GM18526 (cell line): ENCODE measurements around the gene SNRPD1.

ENCODE experiments used
- POLR2A ChIP-seq: IDR thresholded peaks from 3 replicates; pipeline ENCODE4 v1.6.1; 2011; ENCODE audit not compliant: insufficient read length; ENCODE audit errors: extremely low read depth

SNRPD1 gene

DNA sequence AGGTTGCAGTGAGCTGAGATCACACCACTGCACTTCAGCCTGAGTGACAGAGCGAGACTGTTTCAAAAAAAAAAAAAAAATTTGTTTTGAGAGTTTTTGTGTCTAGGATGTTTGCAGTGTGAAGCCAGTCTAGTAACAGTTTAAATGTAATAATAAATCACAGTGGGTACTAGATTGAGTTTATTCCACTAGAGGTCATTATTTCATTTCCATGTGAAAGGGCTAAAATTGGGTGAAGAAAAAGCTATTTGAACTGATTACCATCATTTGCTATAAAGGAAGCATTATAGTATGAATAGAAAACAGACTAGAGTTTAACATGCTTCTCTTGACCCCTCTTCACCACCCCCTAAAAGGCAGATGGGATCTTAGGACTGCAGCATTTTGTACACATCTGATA is 20.3 kb downstream of the SNRPD1 start:
- no peak for TF ChIP-seq POLR2A

DNA sequence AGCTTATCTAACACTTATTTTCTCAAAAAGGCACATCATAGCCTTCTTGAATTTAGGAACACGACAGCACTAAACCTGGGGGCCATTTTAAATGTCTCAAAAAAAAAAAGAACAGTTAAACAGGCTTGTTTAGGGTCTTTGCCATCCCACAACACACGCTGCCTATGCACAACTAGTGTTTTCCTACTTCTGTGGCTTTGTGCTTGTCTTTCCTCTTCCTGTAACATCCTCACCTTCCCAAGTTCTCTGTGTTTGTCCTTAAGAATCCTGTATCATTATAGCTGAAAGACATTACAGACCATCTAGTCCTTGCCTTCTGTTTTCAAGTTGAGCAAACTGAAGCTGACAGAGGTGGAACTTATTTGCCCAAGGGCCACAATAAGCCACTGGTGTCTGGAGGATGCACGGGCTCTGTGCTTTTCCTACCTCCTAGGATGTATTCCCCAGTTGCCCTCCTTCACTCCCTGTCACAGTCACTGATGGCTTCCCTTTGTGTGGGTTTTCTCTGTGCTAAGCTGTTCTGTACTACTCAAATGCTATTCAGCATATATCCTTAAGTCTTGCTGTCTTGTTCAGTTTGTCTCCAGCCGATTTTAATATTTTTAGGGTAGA is 22.6 kb downstream of the SNRPD1 start:
- TF ChIP-seq POLR2A, result no peak

DNA sequence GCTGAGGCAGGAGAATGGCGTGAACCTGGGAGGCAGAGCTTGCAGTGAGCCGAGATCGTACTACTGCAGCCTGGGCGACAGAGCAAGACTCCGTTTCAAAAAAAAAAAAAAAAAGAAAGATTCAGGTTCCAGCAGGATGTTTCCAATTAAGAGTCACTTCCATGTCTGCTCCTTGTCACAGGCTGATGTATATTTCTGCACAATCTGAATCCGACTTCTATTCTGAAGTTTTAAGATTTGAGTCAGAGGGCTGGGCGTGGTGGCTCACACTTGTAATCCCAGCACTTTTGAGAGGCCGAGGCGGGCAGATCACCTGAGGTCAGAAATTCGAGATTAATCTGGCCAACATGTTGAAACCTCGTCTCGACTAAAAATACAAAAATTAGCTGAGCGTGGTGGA is 24.7 kb downstream of the SNRPD1 start:
- no peak for TF ChIP-seq POLR2A

DNA sequence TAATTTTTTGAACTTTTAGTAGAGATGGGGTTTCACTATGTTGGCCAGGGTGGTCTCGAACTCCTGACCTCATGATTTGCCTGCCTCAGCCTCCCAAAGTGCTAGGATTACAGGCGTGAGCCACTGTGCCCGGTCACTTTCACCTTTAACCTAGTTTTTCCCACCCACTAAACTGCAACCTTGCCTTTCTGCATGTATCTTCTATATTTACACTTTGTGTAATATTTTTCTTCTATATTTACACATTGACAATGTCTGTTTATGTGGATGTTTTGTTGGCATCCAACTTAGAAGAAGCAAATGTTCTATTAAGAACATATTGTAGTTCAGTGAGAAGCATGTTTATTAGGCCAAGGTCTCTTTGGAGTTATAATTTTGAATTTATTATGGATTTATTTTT is 26.7 kb downstream of the SNRPD1 start:
- no peak for TF ChIP-seq POLR2A

DNA sequence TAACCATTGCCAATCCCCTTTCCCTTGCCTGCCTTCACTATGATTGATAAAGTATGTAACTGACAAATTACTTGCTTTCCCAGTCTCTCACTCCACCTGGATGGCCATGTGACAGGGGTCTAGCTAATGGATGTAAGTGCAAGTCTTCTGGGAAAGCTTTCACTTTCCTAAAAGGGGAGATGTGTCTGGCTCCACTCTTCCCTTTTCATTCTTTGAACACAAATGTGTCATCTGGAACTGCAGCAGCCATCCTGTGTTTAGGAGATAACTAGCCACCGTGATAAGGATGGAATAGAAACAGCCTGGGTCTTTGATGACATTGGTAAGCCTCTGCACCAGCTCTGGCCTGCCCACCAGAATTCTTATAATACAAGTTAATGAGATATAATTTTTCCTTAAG is 38.2 kb downstream of the SNRPD1 start:
- TF ChIP-seq POLR2A, result no peak

DNA sequence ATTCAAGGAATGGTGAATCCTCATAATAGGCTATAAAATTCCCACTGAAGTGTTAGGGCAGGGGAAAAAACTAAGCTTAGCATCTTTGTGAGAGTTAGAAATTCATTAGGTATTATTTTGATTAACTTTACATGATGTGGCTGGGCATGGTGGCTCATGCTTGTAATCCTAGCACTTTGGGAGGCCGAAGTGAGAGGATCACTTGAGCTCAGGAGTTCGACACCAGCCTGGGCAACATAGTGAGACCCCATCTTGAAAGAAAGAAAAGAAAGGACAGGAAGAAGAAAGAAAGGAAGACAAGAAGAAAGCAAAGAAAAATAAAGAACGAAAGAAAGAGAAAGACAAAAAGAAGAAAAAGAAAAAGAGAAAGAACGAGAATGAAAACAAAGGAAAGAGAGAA is 40.0 kb downstream of the SNRPD1 start:
- no peak for TF ChIP-seq POLR2A

DNA sequence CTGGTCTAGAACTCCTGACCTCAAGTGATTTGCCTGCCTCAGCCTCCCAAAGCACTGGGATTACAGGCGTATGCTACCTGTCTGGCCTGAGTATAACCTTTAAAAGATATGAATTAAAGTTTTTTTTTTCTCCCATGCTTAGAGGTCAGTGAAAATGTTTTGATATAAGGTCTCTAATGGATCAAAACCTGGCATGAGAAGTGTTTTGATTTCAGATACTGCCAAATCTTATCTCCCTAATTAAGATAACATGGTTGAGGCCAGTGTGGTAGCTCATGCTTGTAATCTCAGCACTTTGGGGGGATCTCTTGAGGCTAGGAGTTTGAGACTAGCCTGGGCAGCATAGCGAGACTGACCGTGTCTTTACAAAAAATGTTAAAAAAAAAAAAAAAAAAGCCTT is 41.2 kb downstream of the SNRPD1 start:
- no peak for TF ChIP-seq POLR2A

DNA sequence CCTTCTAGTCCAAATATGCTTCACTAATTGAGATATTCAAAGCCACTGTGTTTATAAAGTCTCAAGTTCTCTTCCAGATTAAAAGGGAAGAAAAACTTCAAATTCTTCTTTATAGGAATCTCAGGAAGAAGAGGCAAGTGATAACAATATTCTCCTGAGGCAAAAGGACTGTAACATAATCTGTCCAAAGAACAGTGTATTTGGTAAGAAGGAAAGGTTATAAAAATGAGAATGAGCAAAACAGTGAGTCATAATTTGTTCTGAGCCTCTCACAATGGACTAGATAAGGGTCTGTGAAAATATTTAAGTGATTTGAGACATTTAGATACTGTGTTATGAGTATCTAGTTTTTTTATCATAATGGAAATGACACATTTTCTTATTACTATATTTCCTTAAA is 44.3 kb downstream of the SNRPD1 start:
- no peak for TF ChIP-seq POLR2A

DNA sequence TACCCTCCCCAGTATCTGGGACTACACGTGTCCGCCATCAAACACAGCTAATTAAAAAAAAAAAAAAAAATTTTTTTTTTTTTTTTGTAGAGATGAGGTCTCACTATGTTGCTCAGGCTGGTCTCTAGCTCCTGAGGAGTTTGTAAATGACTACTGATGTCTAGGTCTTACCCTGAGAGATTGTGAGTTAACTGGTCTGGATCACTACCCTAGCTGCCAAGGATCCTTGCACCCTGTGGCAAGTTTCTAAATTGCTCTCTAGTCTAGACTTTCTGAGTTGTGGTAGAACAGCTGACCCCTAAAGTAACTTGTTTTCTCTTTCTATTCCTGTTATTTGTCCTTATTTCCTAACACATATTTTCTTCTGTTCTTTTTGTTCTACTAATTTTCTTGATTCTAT is 48.0 kb downstream of the SNRPD1 start:
- TF ChIP-seq POLR2A, result no peak

DNA sequence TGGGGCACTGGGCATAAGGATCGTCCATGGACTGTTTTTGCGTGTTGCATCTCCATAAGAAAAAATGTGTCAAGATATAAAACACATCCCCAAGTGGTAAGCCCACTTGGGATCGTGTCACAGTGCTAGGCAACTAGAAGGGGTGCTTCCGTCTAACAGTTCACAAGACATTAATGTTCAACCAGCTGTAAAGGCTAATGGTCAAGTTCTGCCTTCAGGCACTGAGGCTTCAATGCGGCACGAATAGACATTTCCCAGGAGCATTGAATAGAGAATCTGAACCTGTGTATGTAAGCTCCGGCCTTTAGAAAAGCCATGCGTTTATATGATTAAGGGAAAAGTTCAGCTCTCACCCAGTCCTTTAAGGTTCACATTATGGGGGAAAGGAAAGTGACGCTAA is 50.5 kb downstream of the SNRPD1 start:
- no peak for TF ChIP-seq POLR2A

DNA sequence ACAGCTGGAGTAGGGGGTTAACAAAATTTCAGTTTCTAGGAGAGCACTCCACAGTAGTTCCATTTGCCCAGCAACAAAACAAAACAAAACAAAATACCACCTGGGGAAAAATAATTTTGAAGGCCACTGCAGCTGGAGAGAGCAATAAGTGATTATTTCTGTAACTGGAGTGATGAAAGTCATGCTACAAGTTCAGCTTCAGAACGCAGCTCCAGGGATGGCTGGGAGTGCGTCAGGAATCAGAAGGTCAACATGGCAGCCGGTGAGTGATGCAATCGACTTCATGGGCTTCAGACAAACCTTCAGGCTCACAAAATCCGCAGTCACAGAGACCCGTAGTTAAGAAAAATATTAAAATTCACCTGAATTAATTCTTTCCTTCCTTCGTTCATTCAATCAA is 51.5 kb downstream of the SNRPD1 start:
- TF ChIP-seq POLR2A, result no peak

DNA sequence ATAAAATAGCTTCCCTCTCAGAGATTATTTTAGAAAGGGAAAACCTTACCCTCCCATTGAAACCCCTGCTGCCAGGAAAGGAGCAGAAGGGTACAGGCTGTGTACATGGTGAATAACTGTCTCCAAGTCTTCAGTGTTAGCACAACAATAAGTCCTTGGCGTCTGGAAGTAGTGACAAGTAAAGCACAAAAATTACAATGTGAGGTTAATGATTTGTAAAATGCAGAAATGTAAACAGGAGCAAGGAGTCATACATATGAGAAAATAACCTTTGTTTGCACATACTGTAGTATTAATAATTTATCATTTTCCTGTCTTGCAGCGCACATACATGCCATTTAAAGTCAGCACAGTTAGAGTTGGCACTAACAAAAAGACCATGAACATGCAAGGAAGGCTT is 52.0 kb downstream of the SNRPD1 start:
- TF ChIP-seq POLR2A, result no peak

DNA sequence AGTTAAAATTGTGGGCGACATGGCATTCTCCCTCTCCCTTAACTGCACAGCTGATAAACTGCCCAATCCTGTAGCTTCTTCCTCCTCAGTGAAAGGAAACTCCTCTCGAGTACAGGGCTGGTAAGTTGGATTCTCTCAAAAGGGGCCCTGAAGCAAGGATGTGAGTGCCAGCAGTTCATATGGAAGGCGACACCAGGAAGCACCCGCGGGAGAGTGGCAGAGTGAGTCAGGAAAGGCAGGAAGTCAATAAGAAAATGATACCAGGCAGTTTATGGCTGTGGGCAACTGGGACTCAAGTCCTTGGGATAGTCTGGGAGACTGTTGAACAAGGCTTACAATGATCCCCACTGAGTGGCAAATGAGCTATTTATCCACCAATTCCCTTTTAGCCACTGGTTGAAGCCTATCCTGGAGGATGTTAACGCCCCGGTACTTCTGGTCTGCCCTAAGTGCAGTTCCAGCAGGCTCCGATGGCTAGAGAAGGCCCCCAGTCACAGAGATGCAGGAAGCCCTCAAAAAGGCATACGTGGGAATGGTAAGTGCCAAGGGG is 57.7 kb downstream of the SNRPD1 start:
- TF ChIP-seq POLR2A, result no peak

DNA sequence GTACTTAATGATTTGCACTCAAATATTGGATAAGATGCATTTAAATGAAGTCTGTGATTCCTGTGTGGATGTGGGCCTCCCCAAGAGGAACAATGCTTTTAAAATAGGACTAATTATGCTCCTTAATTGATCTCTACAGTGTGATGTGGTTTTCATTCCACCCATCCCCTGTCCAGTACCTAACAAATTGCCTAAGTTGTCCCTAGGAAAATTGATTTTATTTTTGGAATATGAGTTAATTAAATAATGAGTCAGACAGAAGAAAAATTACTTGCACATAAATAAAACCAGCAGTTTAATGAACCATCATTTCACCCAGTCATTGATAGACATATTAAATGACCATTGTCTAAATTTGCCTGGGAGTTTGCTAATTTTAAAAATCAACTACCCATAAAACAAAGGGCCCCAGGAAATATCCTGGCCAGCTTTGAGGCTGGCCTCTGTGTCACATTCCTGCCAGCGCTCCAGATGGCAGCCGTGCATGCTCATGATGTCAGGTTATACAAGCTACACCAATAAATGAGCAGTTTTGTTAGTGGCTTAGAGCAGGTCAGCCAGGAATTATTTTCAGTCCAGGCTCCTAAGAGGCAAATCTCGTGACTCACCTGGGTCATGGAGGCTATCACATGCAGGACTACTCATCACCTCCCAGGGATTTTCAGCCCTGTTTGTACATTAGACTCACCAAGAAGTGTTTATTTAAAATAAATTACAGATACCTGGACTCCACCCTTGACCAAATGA is 60.6 kb downstream of the SNRPD1 start:
- no peak for TF ChIP-seq POLR2A

DNA sequence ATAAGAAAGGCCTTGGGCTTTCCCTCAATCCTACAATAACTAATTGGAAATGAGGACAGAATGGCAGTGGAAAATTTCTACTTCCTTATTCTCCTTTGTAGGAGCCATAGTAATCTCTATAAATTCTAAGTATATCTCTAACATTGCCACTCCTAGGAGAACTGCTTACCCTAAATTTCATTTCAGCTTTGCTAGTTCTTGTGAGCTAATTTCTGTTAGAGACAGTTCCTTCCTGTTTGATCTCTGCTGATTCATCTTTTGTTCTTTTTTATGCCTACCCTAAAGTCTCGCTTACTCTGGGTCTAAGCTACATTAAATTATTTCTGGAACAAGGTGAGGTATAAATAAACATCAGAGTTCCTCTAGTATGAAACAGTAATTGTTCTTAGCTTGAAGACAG is 66.7 kb downstream of the SNRPD1 start:
- no peak for TF ChIP-seq POLR2A

DNA sequence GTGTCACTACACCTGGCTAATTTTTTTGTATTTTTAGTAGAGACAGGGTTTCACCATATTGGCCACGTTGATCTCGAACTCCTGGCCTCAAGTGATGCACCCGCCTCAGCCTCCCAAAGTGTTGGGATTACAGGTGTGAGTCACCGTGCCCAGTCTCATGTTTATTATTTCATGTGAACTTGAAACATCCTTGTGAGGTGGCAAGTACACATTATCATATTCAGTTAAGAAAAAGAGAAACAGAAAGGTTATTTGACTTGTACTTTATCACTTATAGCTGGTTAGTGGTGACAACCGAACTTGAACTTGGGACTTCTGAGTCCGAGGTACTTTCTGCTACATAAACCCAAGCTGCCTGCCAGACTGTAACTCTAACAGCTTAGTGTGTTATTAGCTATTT is 68.0 kb downstream of the SNRPD1 start:
- no peak for TF ChIP-seq POLR2A
